Naive thymus-derived CD4-positive, alpha-beta T cell (primary cell): ENCODE results near the gene PAQR5. TPM values are rescaled to one million over a fixed set of nuclear protein-coding genes. Genes with fewer than 3 reads are reported as not detected.
"Not testable (repeated sequence)": the region's sequence is repeated elsewhere in the genome, so short reads cannot be mapped to it uniquely, and the experiment has no call there.

Source experiments
- ATAC-seq: fragments of 150-1000 bp; cut with Tn5 transposase; 2 replicates; pipeline ENCODE4 v1.10.0; 2021; ENCODE audit warnings: mild to moderate bottlenecking, moderate library complexity
- CTCF ChIA-PET: fragments of 350-600 bp; sonication (Branson Sonifier 250); formaldehyde crosslinking; loops from one replicate; lab custom pipeline; 2021; ENCODE audit warnings: antibody characterized with exemption; lab: Charles Lee
- POLR2A ChIA-PET: fragments of 350-600 bp; sonication (Branson Sonifier 250); formaldehyde crosslinking; loops from one replicate; lab custom pipeline; 2021; ENCODE audit warnings: antibody characterized with exemption, inconsistent platforms; lab: Charles Lee
- DNase-seq, 9 donors: peaks; one replicate each; pipeline versions ENCODE4 v3.0.0 to v3.0.0-alpha.2; 2020 to 2022; ENCODE audit warnings: mixed read lengths in 1 of 9
- H3K27ac ChIP-seq: one replicate; pipeline ENCODE4 v1.7.0; 2013; ENCODE audit warnings: mild to moderate bottlenecking, low read depth, low read length, moderate library complexity
- H3K27me3 ChIP-seq, 2 donors: one replicate each; pipeline ENCODE4 v1.7.0; 2013; ENCODE audit warnings: low read length in 2 of 2, mild to moderate bottlenecking in 2 of 2, moderate library complexity in 2 of 2; ENCODE audit not compliant: control insufficient read depth in 2 of 2, insufficient read depth in 2 of 2
- H3K36me3 ChIP-seq, 3 experiments: 1 replicate in 2 of 3; 2 replicates in 1 of 3; pipeline ENCODE4 v1.7.0; 2013; ENCODE audit warnings: low read length in 3 of 3, mild to moderate bottlenecking in 3 of 3, moderate library complexity in 1 of 3; ENCODE audit not compliant: insufficient read depth in 3 of 3, control insufficient read depth in 2 of 3
- H3K4me1 ChIP-seq, 2 donors: one replicate each; pipeline ENCODE4 v1.7.0; 2013; ENCODE audit warnings: low read length in 2 of 2, mild to moderate bottlenecking in 2 of 2, moderate library complexity in 1 of 2; ENCODE audit not compliant: control insufficient read depth in 2 of 2, insufficient read depth in 2 of 2
- H3K4me3 ChIP-seq: 2 replicates; pipeline ENCODE4 v1.7.0; 2013; ENCODE audit warnings: mild to moderate bottlenecking, low read length
- H3K9me3 ChIP-seq, 3 experiments: 1 replicate in 2 of 3; 2 replicates in 1 of 3; pipeline ENCODE4 v1.7.0; 2013; ENCODE audit warnings: low read length in 3 of 3; ENCODE audit not compliant: control insufficient read depth in 2 of 3
- H3K27ac Mint-ChIP-seq, 9 donors: one replicate each; pipeline ENCODE4 v1.8.0; 2020 to 2022; ENCODE audit warnings: mixed read lengths in 9 of 9, mild to moderate bottlenecking in 8 of 9, moderate library complexity in 5 of 9, inconsistent platforms in 2 of 9
- H3K27me3 Mint-ChIP-seq, 5 donors: one replicate each; pipeline ENCODE4 v1.8.0; 2021 to 2022; ENCODE audit warnings: mixed read lengths in 5 of 5, mild to moderate bottlenecking in 1 of 5
- H3K36me3 Mint-ChIP-seq, 5 donors: one replicate each; pipeline ENCODE4 v1.8.0; 2020 to 2022; ENCODE audit warnings: mixed read lengths in 5 of 5, mild to moderate bottlenecking in 3 of 5, inconsistent platforms in 1 of 5
- H3K4me1 Mint-ChIP-seq, 7 donors: one replicate each; pipeline ENCODE4 v1.8.0; 2020 to 2022; ENCODE audit warnings: mixed read lengths in 7 of 7, mild to moderate bottlenecking in 3 of 7, inconsistent platforms in 1 of 7
- H3K4me3 Mint-ChIP-seq, 10 donors: one replicate each; pipeline ENCODE4 v1.8.0; 2020 to 2022; ENCODE audit warnings: mild to moderate bottlenecking in 10 of 10, mixed read lengths in 10 of 10, moderate library complexity in 6 of 10, inconsistent platforms in 2 of 10
- H3K9me3 Mint-ChIP-seq, 11 donors: one replicate each; pipeline ENCODE4 v1.8.0; 2020 to 2022; ENCODE audit warnings: mixed read lengths in 11 of 11, mild to moderate bottlenecking in 4 of 11, inconsistent platforms in 1 of 11, moderate library complexity in 1 of 11
- intact Hi-C, 2 donors: fragments of 100-400 bp; cut with micrococcal nuclease; formaldehyde crosslinking; loops; one replicate each; pipeline ENCODE4 v1.15.1; 2023
- polyA plus RNA-seq, 2 donors: library from polyadenylated mRNA; unstranded; fragments of 300-500 nt; fragmentation: Illumina TruSeq; gene quantifications; one replicate each; pipeline ENCODE4 v1.2.3, GENCODE V29; 2021
- total RNA-seq, 6 experiments: library from RNA in 5 of 6; stranded (reverse) in 5 of 6; gene quantifications; 1 replicate in 5 of 6; 2 replicates in 1 of 6; pipeline ENCODE4 v1.2.3 and lab custom pipeline; 2021 to 2026

PAQR5 gene
- total and polyA plus RNA-seq, 7 experiments from 2014 or later, result 0.11 TPM; not detected in 6

GRCh38 chr15:69384066-69384465 lies 85.4 kb downstream of the PAQR5 start:
- H3K27me3 ChIP-seq, H3K4me3 Mint-ChIP-seq, intact Hi-C loops, POLR2A ChIA-PET, CTCF ChIA-PET, ATAC-seq, DNase-seq, H3K27ac Mint-ChIP-seq, H3K36me3 Mint-ChIP-seq, H3K27me3 Mint-ChIP-seq, H3K36me3 ChIP-seq, H3K4me3 ChIP-seq, H3K9me3 ChIP-seq, H3K27ac ChIP-seq, H3K9me3 Mint-ChIP-seq, H3K4me1 Mint-ChIP-seq, H3K4me1 ChIP-seq: not testable (repeated sequence)

GRCh38 chr15:69384626-69385598 lies 86.2 kb downstream of the PAQR5 start:
- Histone ChIP-seq H3K36me3 (no peaks in the 10 kb centered on the region), H3K27me3 (no peaks in the 10 kb centered on the region), H3K27ac (no peak overlapping the region), H3K9me3 (no peaks in the 10 kb centered on the region), H3K4me1 (no peaks in the 10 kb centered on the region), H3K4me3 (no peak overlapping the region)
- DNase-seq (no peak), ATAC-seq (no peak)
- Mint-ChIP-seq H3K4me3 (no peak overlapping the region), H3K4me1 (no peaks in the 10 kb centered on the region), H3K36me3 (no peaks in the 10 kb centered on the region), H3K27me3 (no peaks in the 10 kb centered on the region), H3K9me3 (no peaks in the 10 kb centered on the region), H3K27ac (no peak overlapping the region)
- POLR2A ChIA-PET, result no interaction called here
- CTCF ChIA-PET, result no interaction called here
- intact Hi-C loops, result no loop called here

GRCh38 chr15:69385831-69386230 lies 87.1 kb downstream of the PAQR5 start:
- Histone ChIP-seq H3K27ac (no peak overlapping the region), H3K9me3 (no peaks in the 10 kb centered on the region), H3K27me3 (no peaks in the 10 kb centered on the region), H3K4me3 (no peak overlapping the region), H3K4me1 (no peaks in the 10 kb centered on the region), H3K36me3 (no peaks in the 10 kb centered on the region)
- ChIA-PET CTCF (no interaction called here), POLR2A (no interaction called here)
- DNase-seq (no peak), ATAC-seq (no peak)
- H3K4me1 Mint-ChIP-seq, result no peaks in the 10 kb centered on the region
- intact Hi-C loops, result no loop called here
- no peaks in the 10 kb centered on the region for H3K36me3 Mint-ChIP-seq
- H3K27me3 Mint-ChIP-seq, result no peaks in the 10 kb centered on the region
- H3K9me3 Mint-ChIP-seq, result no peaks in the 10 kb centered on the region
- no peak overlapping the region for H3K27ac Mint-ChIP-seq
- H3K4me3 Mint-ChIP-seq, result no peak overlapping the region

GRCh38 chr15:69386284-69386683 lies 87.6 kb downstream of the PAQR5 start:
- ATAC-seq, result no peak
- POLR2A ChIA-PET, result no interaction called here
- H3K4me1 Mint-ChIP-seq, result no peaks in the 10 kb centered on the region

GRCh38 chr15:69388260-69388705 lies 89.6 kb downstream of the PAQR5 start:
- H3K27me3 ChIP-seq, result no peaks in the 10 kb centered on the region
- intact Hi-C loops, result no loop called here
- no peak for DNase-seq
- H3K4me3 ChIP-seq, result no peak overlapping the region
- Mint-ChIP-seq H3K4me1 (no peaks in the 10 kb centered on the region), H3K9me3 (no peaks in the 10 kb centered on the region), H3K27me3 (peaks cover 0 to 4% (median 0%) of the 10 kb centered on the region in 5 donors), H3K27ac (no peak overlapping the region), H3K4me3 (no peak overlapping the region), H3K36me3 (no peaks in the 10 kb centered on the region)
- no peaks in the 10 kb centered on the region for H3K36me3 ChIP-seq
- H3K4me1 ChIP-seq, result no peaks in the 10 kb centered on the region
- no peaks in the 10 kb centered on the region for H3K9me3 ChIP-seq
- POLR2A ChIA-PET, result no interaction called here
- CTCF ChIA-PET, result no interaction called here
- ATAC-seq, result no peak
- no peak overlapping the region for H3K27ac ChIP-seq

More at GRCh38 chr15:69386284-69386683, 87.6 kb downstream of the PAQR5 start:
- Mint-ChIP-seq H3K27me3 (no peaks in the 10 kb centered on the region), H3K9me3 (no peaks in the 10 kb centered on the region), H3K4me3 (no peak overlapping the region), H3K36me3 (no peaks in the 10 kb centered on the region), H3K27ac (no peak overlapping the region)
- no peaks in the 10 kb centered on the region for H3K4me1 ChIP-seq
- H3K27me3 ChIP-seq, result no peaks in the 10 kb centered on the region
- H3K4me3 ChIP-seq, result no peak overlapping the region
- no peaks in the 10 kb centered on the region for H3K9me3 ChIP-seq
- no peak for DNase-seq
- CTCF ChIA-PET, result no interaction called here
- intact Hi-C loops, result no loop called here
- H3K27ac ChIP-seq, result no peak overlapping the region
- H3K36me3 ChIP-seq, result no peaks in the 10 kb centered on the region

GRCh38 chr15:69389426-69389825 lies 90.7 kb downstream of the PAQR5 start:
- DNase-seq (no peak), ATAC-seq (no peak)
- no peaks in the 10 kb centered on the region for H3K36me3 Mint-ChIP-seq
- no peaks in the 10 kb centered on the region for H3K36me3 ChIP-seq
- no peak overlapping the region for H3K4me3 ChIP-seq
- no peak overlapping the region for H3K4me3 Mint-ChIP-seq
- H3K27me3 ChIP-seq, result no peaks in the 10 kb centered on the region
- ChIA-PET CTCF (no interaction called here), POLR2A (no interaction called here)
- no peaks in the 10 kb centered on the region for H3K9me3 ChIP-seq
- no peak overlapping the region for H3K27ac Mint-ChIP-seq
- peaks cover under 1 to 4% (median 2%) of the 10 kb centered on the region in 7 donors for H3K4me1 Mint-ChIP-seq
- no peak overlapping the region for H3K27ac ChIP-seq
- peaks cover 0 to 4% (median 0%) of the 10 kb centered on the region in 5 donors for H3K27me3 Mint-ChIP-seq
- intact Hi-C loops, result no loop called here
- H3K4me1 ChIP-seq, result no peaks in the 10 kb centered on the region
- H3K9me3 Mint-ChIP-seq, result no peaks in the 10 kb centered on the region
